WTC11 (cell line): ENCODE data around the gene RHOJ. TPM values are rescaled to one million over a fixed set of nuclear protein-coding genes. Genes with fewer than 3 reads are reported as not detected.

ENCODE experiments used
- AR ChIP-seq: fragments of 250-450 bp; sonication (Bioruptor Pico); IDR thresholded peaks from 2 replicates; pipeline ENCODE4 v1.9.0; 2021; ENCODE audit warnings: mild to moderate bottlenecking
- ATF2 ChIP-seq: sonication (generic); formaldehyde crosslinking; IDR thresholded peaks from 2 replicates; pipeline ENCODE4 v1.8.1; 2022; ENCODE audit warnings: low read depth, missing genetic modification reagents, borderline replicate concordance
- FOXJ3 ChIP-seq: sonication (generic); formaldehyde crosslinking; IDR thresholded peaks from 2 replicates; pipeline ENCODE4 v1.9.0; 2021; ENCODE audit warnings: missing genetic modification reagents, mild to moderate bottlenecking, borderline replicate concordance
- FOXP1 ChIP-seq: sonication (generic); formaldehyde crosslinking; IDR thresholded peaks from 2 replicates; pipeline ENCODE4 v1.8.0; 2022; ENCODE audit warnings: missing genetic modification reagents, mild to moderate bottlenecking, moderate library complexity, borderline replicate concordance
- GABPB1 ChIP-seq: sonication (generic); formaldehyde crosslinking; IDR thresholded peaks from 2 replicates; pipeline ENCODE4 v1.8.1; 2023; ENCODE audit warnings: mild to moderate bottlenecking, missing genetic modification reagents
- IRF1 ChIP-seq: sonication (generic); formaldehyde crosslinking; IDR thresholded peaks from 2 replicates; pipeline ENCODE4 v1.8.0; 2023; ENCODE audit warnings: missing genetic modification reagents
- NFE2L1 ChIP-seq: sonication (generic); formaldehyde crosslinking; IDR thresholded peaks from 2 replicates; pipeline ENCODE4 v1.8.1; 2023; ENCODE audit warnings: missing genetic modification reagents
- ZBTB43 ChIP-seq: sonication (generic); formaldehyde crosslinking; IDR thresholded peaks from 2 replicates; pipeline ENCODE4 v1.8.1; 2023; ENCODE audit warnings: mild to moderate bottlenecking, missing genetic modification reagents
- ZNF281 ChIP-seq: sonication (generic); formaldehyde crosslinking; IDR thresholded peaks from 2 replicates; pipeline ENCODE4 v1.8.0; 2023; ENCODE audit warnings: mild to moderate bottlenecking, missing genetic modification reagents
- ZNF317 ChIP-seq: sonication (generic); formaldehyde crosslinking; IDR thresholded peaks from 2 replicates; pipeline ENCODE4 v1.8.1; 2023; ENCODE audit warnings: low read depth, mild to moderate bottlenecking, moderate library complexity, missing genetic modification reagents, borderline replicate concordance
- ZNF532 ChIP-seq: fragments of 250-450 bp; sonication (Bioruptor Pico); IDR thresholded peaks from 2 replicates; pipeline ENCODE4 v1.9.0; 2021; ENCODE audit warnings: mild to moderate bottlenecking, borderline replicate concordance
- ZSCAN18 ChIP-seq: fragments of 250-450 bp; sonication (Bioruptor Pico); IDR thresholded peaks from 2 replicates; pipeline ENCODE4 v2.1.2; 2022; ENCODE audit warnings: mild to moderate bottlenecking, moderate library complexity
- total RNA-seq: library from RNA; stranded (reverse); gene quantifications from 3 replicates; pipeline ENCODE4 v1.2.3, GENCODE V29; 2021

RHOJ gene
- total RNA-seq, 1 experiment from 2014 or later = 0.13 TPM

GRCh38 chr14:63318835-63319234 lies 114.6 kb downstream of the RHOJ start, which contains the start of gene GPHB5 (continued):
- no peak for TF ChIP-seq ZNF281 (CRISPR knock-in tag)
- no peak for TF ChIP-seq FOXJ3 (CRISPR knock-in tag)
- no peak for TF ChIP-seq NFE2L1 (CRISPR knock-in tag)
- no peak for TF ChIP-seq ZBTB43 (CRISPR knock-in tag)
- TF ChIP-seq ATF2 (CRISPR knock-in tag) = no peak
- TF ChIP-seq ZNF317 (CRISPR knock-in tag) = no peak
- TF ChIP-seq IRF1 (CRISPR knock-in tag) = no peak
- TF ChIP-seq FOXP1 (CRISPR knock-in tag) = no peak
- TF ChIP-seq ZSCAN18 (CRISPR knock-in tag) = no peak
- TF ChIP-seq ZNF532 (CRISPR knock-in tag) = no peak
- no peak for TF ChIP-seq GABPB1 (CRISPR knock-in tag)
- TF ChIP-seq AR (CRISPR knock-in tag) = no peak
